H1 (cell line): Measurements from ENCODE around the gene COMMD1. TPM values are rescaled to one million over a fixed set of nuclear protein-coding genes. Genes with fewer than 3 reads are reported as not detected.

ENCODE experiments used
- CEBPB ChIP-seq: IDR thresholded peaks from 2 replicates; pipeline ENCODE4 v1.6.1; 2012; ENCODE audit warnings: low read depth, low read length
- CHD7 ChIP-seq: fragments of 300-600 bp; sonication (generic); IDR thresholded peaks from 2 replicates; pipeline ENCODE4 v1.7.1; 2012; ENCODE audit warnings: low read length, moderate library complexity, mild to moderate bottlenecking, inconsistent platforms; ENCODE audit not compliant: insufficient replicate concordance
- EGR1 ChIP-seq: IDR thresholded peaks from 2 replicates; pipeline ENCODE4 v1.6.1; 2011; ENCODE audit warnings: low read depth, low read length, borderline replicate concordance
- NANOG ChIP-seq: IDR thresholded peaks from 2 replicates; pipeline ENCODE4 v1.6.1; 2011; ENCODE audit warnings: low read length, low read depth, mild to moderate bottlenecking, inconsistent platforms; ENCODE audit not compliant: insufficient read depth, poor library complexity, severe bottlenecking
- SRF ChIP-seq: IDR thresholded peaks from 2 replicates; pipeline ENCODE4 v1.6.1; 2011; ENCODE audit warnings: mild to moderate bottlenecking, low read depth, low read length, moderate library complexity
- USF2 ChIP-seq: IDR thresholded peaks from 2 replicates; pipeline ENCODE4 v1.6.1; 2011; ENCODE audit warnings: low read length, improper control_type of control experiment
- YY1 ChIP-seq: IDR thresholded peaks from 2 replicates; pipeline ENCODE4 v1.6.1; 2011; ENCODE audit warnings: low read depth, mild to moderate bottlenecking, low read length
- ZNF274 ChIP-seq: IDR thresholded peaks from 2 replicates; pipeline ENCODE4 v1.7.0; 2012; ENCODE audit warnings: low read length, borderline replicate concordance; ENCODE audit errors: extremely low read depth
- polyA plus RNA-seq, 7 experiments: library from polyadenylated mRNA; depleted of rRNA in 3 of 7; stranded (reverse) in 5 of 7; unstranded in 2 of 7; fragments of >200 nt in 5 of 7; fragments of 200-250 nt in 2 of 7; gene quantifications; 1 replicate in 5 of 7; 2 replicates in 1 of 7; 4 replicates in 1 of 7; pipeline versions ENCODE4 v1.2.1 to v1.2.3, GENCODE V29; 2011 to 2013; ENCODE audit warnings: missing spikeins in 2 of 7, mixed read lengths in 2 of 7
- total RNA-seq: library from RNA; stranded (reverse); fragmentation: NEBNext Ultra II Directional; extraction: Animal tissue kit (Norgen Biotek cat#: 25700); gene quantifications from 2 replicates; pipeline ENCODE4 v1.2.1, GENCODE V29; 2021

COMMD1 gene
- total and polyA plus RNA-seq, 2 of the 8 experiments (the other 6 are each of a cell fraction or from before 2014, with no cell fraction given): 23.5 to 28.3 TPM

GRCh38 chr2:61888267-61889055, 17.0 kb upstream of the COMMD1 start, which contains the start of gene CCT4 (continued):
- no peak for TF ChIP-seq CHD7
- TF ChIP-seq YY1: peak; percentile 68; the same call in 1 of the 2 replicates
- TF ChIP-seq EGR1: peak; percentile 55; the same call in 1 of the 2 replicates
- TF ChIP-seq ZNF274: no peak
- TF ChIP-seq SRF: peak; percentile 74
- no peak for TF ChIP-seq NANOG
- 0 out of 2 replicates have a peak, but pooled peaks have one; percentile 3 for TF ChIP-seq CEBPB
- TF ChIP-seq USF2: 0 out of 2 replicates have a peak, but pooled peaks have one; percentile 16
